GM21526 (cell line): ENCODE data around the gene CNOT6L.

Experiments used
- ATAC-seq: cut with Tn5 transposase; IDR thresholded peaks from one replicate; pipeline ENCODE4 v1.9.1; 2021; ENCODE audit warnings: moderate library complexity; ENCODE audit not compliant: unreplicated experiment, low FRiP score

Gene CNOT6L

GRCh38 chr4:77715414-77716290, 103.5 kb downstream of the CNOT6L start:
- no peak for ATAC-seq

DNA sequence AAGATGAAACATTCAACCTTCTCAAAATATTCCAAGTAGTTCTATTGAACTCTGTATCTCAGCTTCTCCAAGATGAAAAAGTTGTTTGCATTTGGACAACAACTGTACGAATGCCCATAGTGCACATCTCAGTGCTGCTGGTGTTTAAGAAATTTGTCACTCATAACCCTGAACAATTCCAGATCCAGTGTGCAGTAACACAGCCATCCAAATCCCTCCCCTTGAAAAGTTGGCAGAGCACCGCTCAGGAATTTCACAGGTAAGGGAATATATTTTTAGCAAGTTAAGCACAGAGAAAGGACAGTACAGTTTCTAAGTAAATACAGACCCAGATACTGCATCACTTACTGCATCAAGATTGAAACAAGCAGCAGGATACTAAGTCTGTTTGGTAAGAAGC, 104.7 kb downstream of the CNOT6L start:
- no peak for ATAC-seq

DNA sequence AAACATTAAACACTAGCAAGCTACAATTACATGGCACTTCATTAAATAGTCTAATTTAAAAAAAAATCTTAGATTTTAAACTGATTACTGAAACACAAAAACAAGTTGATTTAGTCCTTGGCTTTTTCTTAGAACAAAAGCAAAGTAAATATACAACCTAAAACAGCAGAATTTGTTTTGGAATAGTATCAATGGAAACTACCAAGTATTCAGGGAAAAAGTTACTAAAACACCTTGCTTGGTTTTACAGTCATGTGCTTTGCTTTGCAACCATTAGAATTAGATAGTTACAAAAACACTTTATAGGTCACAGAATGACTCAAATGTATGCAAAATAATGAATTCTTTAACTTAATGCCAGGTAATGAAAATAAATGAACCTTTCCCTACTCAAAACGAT, 105.3 kb downstream of the CNOT6L start:
- ATAC-seq, result no peak

GRCh38 chr4:77712675-77713074, 106.5 kb downstream of the CNOT6L start:
- no peak for ATAC-seq

DNA sequence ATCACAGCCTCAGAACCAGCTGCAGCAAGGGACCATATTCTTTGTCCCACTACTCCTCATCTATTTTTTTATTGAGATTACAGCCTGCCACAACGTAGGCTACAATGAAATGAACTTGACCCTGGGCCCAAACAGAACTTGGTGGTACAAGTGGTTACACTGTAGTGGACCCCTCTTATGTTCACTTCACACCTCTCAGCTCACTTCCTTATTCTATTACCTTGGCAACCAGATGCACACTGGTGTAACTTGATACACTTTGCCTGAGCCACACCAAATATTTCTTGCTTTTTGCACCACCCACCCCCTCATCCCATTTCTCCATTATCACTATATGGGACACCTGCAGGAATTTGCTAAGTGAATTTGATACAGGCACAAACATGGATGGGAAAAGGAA, 107.7 kb downstream of the CNOT6L start:
- ATAC-seq, result no peak

DNA sequence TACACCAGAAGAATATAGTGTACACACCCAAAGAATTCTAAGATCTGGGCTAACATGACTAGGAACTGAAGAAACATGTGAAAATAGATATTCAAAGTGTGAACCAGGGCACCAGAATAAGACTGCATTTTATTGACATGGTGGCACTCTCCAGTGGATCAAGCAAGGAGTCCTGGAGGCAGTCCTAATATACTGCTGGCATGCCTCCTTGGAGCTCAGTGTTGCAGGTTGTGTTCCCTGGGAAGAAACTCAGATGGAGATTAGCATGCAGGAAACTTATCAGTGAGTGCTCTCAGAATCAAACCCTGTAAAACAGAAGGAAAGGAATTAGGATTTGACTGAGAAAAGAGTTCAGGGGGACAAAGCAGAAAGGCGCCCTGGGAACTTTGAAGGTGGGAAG, 108.5 kb downstream of the CNOT6L start:
- no peak for ATAC-seq

DNA sequence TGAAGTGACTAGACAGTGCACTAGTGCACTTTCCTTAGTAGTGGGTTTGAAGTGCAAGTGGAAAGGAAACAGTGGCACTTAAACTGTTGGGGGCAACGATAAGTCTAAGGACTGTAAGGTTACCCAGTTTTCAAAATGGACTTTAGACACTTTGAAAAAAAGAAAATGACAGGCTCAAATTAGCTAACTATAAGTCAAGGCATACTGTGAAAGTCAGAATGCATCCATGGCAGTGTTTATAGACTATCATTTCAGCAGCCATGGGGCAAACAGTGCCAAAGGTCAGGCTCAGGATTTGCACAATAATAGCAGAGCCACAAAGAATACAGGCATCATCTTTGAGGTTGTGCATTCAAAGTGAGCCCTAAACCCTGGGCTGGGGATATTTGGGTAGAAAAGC, 109.1 kb downstream of the CNOT6L start:
- ATAC-seq, result no peak

DNA sequence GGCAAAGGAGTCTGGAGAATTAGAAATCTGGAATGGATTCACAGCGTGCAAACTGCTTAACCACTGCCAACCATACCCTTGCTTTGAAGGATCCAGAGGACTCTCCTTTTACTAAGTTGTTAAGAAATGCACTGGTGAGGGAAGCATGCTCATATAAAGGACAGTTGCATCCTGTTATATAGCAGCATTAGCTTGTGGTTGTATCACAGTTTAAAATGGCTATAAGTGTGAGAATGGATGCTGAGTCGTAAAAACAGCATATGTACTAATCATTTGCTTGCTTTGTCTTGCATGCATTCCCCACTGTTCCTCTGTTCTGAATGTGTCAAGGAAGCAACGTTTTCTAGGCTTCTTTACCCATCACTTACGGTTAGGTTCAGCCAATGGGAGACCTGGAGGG, 112.5 kb downstream of the CNOT6L start:
- ATAC-seq, result no peak

DNA sequence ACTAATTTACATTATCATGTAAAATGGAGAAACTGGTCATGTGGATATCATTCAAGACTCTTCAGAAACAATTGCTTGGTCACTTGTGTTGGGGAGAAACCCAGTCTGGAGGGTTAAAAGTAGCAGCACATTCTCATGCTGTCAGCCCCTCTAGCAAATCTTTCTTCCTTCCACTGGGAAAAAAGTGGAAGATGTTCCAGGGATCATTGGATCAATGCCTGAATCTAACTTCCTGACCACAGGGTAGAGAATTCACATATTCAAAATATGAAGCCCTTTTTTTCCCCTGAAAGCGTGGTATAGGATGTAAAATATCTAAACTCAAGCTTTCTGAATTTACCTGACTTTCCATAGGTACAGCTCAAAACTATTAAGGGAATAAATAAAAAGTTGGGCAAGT, 115.5 kb downstream of the CNOT6L start:
- ATAC-seq, result no peak

- no peak for ATAC-seq
Observed at GRCh38 chr4:77701121-77701520, 118.0 kb downstream of the CNOT6L start.

- ATAC-seq, result no peak
Observed at GRCh38 chr4:77699731-77700210, 119.4 kb downstream of the CNOT6L start.

DNA sequence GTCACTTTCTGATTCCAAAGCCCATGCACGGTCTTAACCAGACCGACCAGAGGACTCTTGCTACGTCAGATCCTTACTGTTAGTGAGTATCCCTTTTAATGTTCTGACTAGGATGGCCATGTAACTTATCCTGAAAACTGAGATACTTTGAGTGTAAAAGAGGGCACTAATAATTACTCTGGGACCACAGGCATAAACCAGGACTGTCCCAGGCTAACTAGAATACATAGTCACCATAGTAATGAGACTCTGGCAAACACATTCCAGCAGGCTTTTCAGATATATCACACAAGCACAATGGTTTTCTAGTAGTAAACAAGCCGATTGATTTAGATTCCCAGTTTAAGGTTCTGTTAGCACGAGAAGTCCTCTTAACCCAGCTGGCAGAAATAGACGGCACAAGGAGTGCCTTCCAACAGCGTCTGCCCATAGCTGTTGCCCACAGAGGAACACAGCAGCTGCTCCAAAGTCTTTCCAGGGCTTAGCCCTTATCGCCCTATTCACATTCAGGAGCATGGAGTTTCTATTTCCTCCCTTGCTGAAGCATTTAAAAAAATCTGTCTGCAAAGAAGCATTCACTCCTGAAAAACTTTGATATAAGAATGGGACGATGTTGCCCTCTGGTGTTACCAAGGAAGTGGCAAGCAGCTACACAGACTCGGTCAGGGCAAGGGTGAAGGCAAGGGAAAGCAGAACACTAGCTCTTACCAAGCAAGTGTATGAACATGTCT, 121.1 kb downstream of the CNOT6L start:
- ATAC-seq, result no peak

DNA sequence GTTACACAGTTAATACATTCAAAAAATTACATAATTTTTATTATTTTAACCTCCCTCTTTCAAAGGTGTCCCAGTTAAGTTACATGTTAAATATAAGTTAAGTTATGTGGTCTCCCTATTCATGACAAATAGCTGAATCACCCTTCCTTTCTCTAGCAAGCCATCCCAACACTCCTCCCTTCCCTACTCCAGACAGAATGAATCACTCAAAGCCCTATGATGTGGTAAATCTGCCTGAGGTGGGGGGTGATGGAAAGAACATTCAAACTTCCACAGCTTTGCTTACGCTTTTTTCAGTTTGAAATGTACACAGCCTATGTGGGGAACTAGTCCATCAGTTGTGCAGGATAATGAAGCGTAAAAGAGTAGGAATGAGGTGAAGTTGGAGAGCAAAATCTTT, 123.4 kb downstream of the CNOT6L start:
- no peak for ATAC-seq

DNA sequence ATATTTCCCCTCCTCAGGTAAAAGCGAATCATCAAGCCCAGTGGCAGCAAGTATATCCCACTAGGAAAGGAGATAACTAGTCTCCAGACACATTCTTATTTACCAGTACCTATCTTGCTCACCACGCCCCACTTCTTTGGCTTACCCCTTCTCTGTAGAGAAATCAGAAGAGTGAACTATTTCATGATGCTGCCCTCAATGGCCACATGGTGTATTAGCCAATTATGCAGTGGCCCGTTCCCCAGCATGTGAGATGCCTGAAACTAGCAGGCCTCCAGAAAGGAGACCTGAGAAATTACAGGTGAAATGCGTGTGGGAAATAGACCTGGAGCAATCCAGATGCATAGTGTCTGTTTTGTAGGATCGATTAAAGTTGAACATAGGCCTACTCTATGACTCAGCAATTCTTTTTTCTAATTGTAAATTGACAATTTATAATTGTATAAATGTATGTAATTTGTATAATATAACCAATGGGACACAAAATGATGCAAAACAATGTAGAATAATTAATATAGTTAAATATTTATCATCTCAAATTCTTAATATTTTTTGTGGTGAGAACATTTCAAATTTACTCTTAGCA, 126.2 kb downstream of the CNOT6L start:
- ATAC-seq, result no peak

GRCh38 chr4:77681792-77682191, 137.4 kb downstream of the CNOT6L start:
- no peak for ATAC-seq

- ATAC-seq, result no peak
Observed at GRCh38 chr4:77676842-77677241, 142.3 kb downstream of the CNOT6L start.

GRCh38 chr4:77671051-77671450, 148.1 kb downstream of the CNOT6L start:
- ATAC-seq, result no peak

- ATAC-seq, result no peak
Observed at GRCh38 chr4:77669946-77670590, 149.1 kb downstream of the CNOT6L start.

DNA sequence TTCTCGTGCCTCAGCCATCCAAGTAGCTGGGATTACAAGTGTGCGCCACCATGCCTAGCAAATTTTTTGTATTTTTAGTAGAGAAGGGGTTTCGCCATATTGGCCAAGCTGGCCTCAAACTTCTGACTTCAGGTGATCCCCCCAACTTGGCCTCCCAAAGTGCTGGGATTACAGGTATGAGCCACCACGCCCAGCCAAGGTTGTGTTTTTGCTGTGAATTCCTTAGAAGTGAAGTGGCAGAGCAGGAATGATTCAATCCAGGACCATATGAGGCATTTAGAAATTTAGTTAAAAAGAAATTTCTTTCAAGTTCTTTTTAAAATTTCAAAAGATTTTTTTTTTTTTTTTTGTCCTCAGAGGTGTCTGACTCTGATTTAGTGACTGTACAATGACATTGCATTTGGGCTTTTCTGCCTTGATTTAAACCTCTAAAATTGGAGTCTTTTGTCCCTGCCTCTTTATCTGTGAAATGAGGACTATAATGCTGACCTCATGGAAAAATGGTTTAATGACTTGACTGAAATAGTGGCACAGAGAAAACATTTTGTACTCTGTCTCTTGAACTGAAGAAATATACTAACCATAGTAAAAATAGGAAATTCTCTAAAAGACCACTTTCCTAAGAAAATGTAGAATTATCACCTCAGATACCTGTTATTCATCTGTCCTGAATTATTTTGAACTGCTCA, 153.6 kb downstream of the CNOT6L start:
- ATAC-seq, result no peak
